Body of pancreas (tissue), 4 donors: ENCODE measurements around the gene CDH4. TPM values are rescaled to one million over a fixed set of nuclear protein-coding genes. Genes with fewer than 3 reads are reported as not detected.

Source experiments
- ATAC-seq: fragments of 150-250 bp; one replicate; pipeline ENCODE4 v1.9.1; 2016
- DNase-seq, 4 donors: peaks; one replicate each; pipeline ENCODE4 v3.0.0-alpha.2; 2019
- H3K27ac ChIP-seq, 4 donors: fragments of 200-600 bp; sonication (generic); 1 replicate in 3 of 4; 2 replicates in 1 of 4; pipeline versions ENCODE4 v1.5.1 to v1.6.1; 2016 to 2019; ENCODE audit warnings: mild to moderate bottlenecking in 1 of 4, mixed read lengths in 1 of 4, moderate library complexity in 1 of 4
- H3K27me3 ChIP-seq, 2 donors: fragments of 200-600 bp; sonication (generic); one replicate each; pipeline ENCODE4 v1.6.0; 2016; ENCODE audit warnings: mild to moderate bottlenecking in 1 of 2
- H3K36me3 ChIP-seq, 2 donors: fragments of 200-600 bp; sonication (generic); replicated peaks in 1 of 2; 2 replicates each; pipeline ENCODE4 v1.5.1; 2016; ENCODE audit warnings: low read depth in 2 of 2; ENCODE audit not compliant: insufficient read depth in 1 of 2
- H3K4me1 ChIP-seq: fragments of 200-600 bp; sonication (generic); one replicate; pipeline ENCODE4 v1.6.0; 2016
- H3K4me3 ChIP-seq, 2 donors: fragments of 200-600 bp; sonication (generic); 1 replicate in 1 of 2; 2 replicates in 1 of 2; pipeline ENCODE4 v1.5.1; 2016 to 2019
- H3K9me3 ChIP-seq, 3 donors: fragments of 200-600 bp; sonication (generic); 1 replicate in 2 of 3; 2 replicates in 1 of 3; pipeline ENCODE4 v1.5.1; 2016
- CTCF ChIP-seq, 7 experiments: fragments of 450-650 bp in 4 of 7; fragments of 200-600 bp in 3 of 7; sonication (generic) in 3 of 7; IDR thresholded peaks; one replicate each; pipeline ENCODE4 v1.5.1; 2016 to 2019; ENCODE audit warnings: antibody characterized with exemption in 7 of 7
- POLR2A ChIP-seq, 3 donors: fragments of 450-650 bp; IDR thresholded peaks; one replicate each; pipeline ENCODE4 v1.6.1; 2016; ENCODE audit warnings: antibody characterized with exemption in 3 of 3, mild to moderate bottlenecking in 2 of 3
- WGBS, 2 donors: methylation state at CpG; one replicate each; pipeline ENCODE4 v1.1.5; 2017; 5-methylcytosine and 5-hydroxymethylcytosine counted together
- intact Hi-C: fragments of 100-400 bp; cut with DNase I; formaldehyde crosslinking; loops from one replicate; pipeline ENCODE4 v1.15.1; 2023
- total RNA-seq, 2 donors: library from RNA; depleted of rRNA; stranded (reverse); fragments of >200 nt; gene quantifications; one replicate each; pipeline ENCODE4 v1.1.0, GENCODE V29; 2016

The CDH4 gene
- total RNA-seq, 2 donors from 2014 or later, result 0.33 to 0.52 TPM

- Histone ChIP-seq H3K27me3 (no peaks in the 10 kb centered on the region), H3K9me3 (no peaks in the 10 kb centered on the region), H3K36me3 (no peaks in the 10 kb centered on the region), H3K4me1 (peaks cover 4% of the 10 kb centered on the region), H3K27ac (no peak overlapping the region), H3K4me3 (no peak overlapping the region)
- TF ChIP-seq POLR2A (IDR thresholded peaks at IDR 0.05) (no peak), CTCF (IDR thresholded peaks at IDR 0.05) (no peak)
- intact Hi-C loops, result no loop called here
- ATAC-seq (no peak), DNase-seq (no peak)
- 34 to 41% methylated on average over 4 of the region's 4 CpGs for WGBS, 2 donors
These were observed 648.9 kb downstream of the CDH4 start for GRCh38 chr20:61900945-61901293.

DNA sequence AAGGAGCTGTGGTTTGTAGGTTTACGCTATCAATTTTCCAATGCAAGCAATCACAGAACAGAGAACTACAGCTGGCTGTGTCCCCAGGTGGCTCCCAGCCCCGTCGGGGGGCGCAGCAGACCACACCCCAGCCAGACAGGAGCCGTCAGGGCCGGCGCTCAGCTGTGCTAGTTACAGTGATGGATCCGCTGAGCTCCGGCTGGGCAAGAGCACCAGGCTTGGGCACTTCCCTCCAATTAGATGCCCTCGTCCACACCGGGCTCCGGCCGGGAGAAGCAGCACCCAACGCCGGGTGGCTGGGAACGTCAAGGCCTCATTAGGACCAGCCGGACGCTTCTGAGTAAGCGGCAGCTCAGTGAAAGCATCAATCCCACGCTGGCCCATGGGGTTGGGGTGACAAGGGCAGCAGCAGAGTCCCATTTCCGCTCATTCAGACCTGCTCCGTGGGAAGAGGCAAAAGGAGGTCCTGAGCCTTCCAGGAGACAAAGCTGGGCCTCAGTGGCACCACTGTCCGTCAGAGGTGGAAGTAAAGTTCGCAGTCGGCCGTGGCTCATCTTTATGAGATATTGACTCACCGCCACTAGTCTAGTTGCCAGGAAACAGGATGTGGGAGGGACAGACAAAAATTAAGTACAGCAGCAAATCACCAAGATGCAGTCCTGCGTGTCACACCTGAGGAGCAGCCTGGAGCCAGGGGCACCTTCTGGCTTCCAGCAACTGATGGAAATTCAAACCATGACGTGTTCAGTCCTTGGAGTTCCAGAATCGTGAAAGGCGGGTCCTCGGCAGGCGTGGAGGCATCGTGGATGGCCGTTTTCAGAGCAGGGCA lies 649.5 kb downstream of the CDH4 start:
- Histone ChIP-seq H3K27me3 (no peaks in the 10 kb centered on the region), H3K9me3 (no peaks in the 10 kb centered on the region), H3K4me1 (peaks cover 1% of the 10 kb centered on the region), H3K36me3 (no peaks in the 10 kb centered on the region), H3K27ac (no peak overlapping the region), H3K4me3 (no peak overlapping the region)
- DNase-seq (no peak), ATAC-seq (no peak)
- WGBS, 2 donors, result 54 to 69% methylated on average over 13 to 35 of the region's 35 CpGs
- no peak for TF ChIP-seq CTCF (IDR thresholded peaks at IDR 0.05)
- no peak for TF ChIP-seq POLR2A (IDR thresholded peaks at IDR 0.05)
- intact Hi-C loops, result no loop called here

- no peaks in the 10 kb centered on the region for H3K27me3 ChIP-seq
- DNase-seq, result no peak
These were observed 650.3 kb downstream of the CDH4 start for GRCh38 chr20:61902221-61902869.

GRCh38 chr20:61903575-61904340 lies 651.7 kb downstream of the CDH4 start:
- H3K36me3 ChIP-seq, result no peaks in the 10 kb centered on the region
- no peak overlapping the region for H3K4me3 ChIP-seq
- H3K4me1 ChIP-seq, result no peaks in the 10 kb centered on the region
- ATAC-seq, result no peak
- no peaks in the 10 kb centered on the region for H3K9me3 ChIP-seq
- 80 to 82% methylated on average over 12 to 25 of the region's 26 CpGs for WGBS, 2 donors
- H3K27ac ChIP-seq, result no peak overlapping the region
- no peak for DNase-seq
- TF ChIP-seq POLR2A (IDR thresholded peaks at IDR 0.05), result no peak
- no peak for TF ChIP-seq CTCF (IDR thresholded peaks at IDR 0.05)
- intact Hi-C loops, result no loop called here
- H3K27me3 ChIP-seq, result no peaks in the 10 kb centered on the region

More at GRCh38 chr20:61902221-61902869, 650.3 kb downstream of the CDH4 start:
- Histone ChIP-seq H3K4me1 (no peaks in the 10 kb centered on the region), H3K9me3 (no peaks in the 10 kb centered on the region), H3K36me3 (no peaks in the 10 kb centered on the region), H3K27ac (no peak overlapping the region), H3K4me3 (no peak overlapping the region)
- no peak for TF ChIP-seq POLR2A (IDR thresholded peaks at IDR 0.05)
- no peak for TF ChIP-seq CTCF (IDR thresholded peaks at IDR 0.05)
- intact Hi-C loops, result no loop called here
- WGBS, 2 donors, result 54 to 62% methylated on average over 17 to 27 of the region's 27 CpGs
- no peak for ATAC-seq
